Measurements from ENCODE around the gene TNNI2. TPM values are rescaled to one million over a fixed set of nuclear protein-coding genes. Genes with fewer than 3 reads are reported as not detected.
"Not testable (repeated sequence)": the region's sequence is repeated elsewhere in the genome, so short reads cannot be mapped to it uniquely, and the experiment has no call there.

TNNI2 gene
- total RNA-seq, 2 experiments from 2014 or later: 2.5 to 14.3 TPM

- Histone ChIP-seq H3K4me3 (ENCODE audit: low read depth, low read length, poor library complexity, severe bottlenecking) (no peak overlapping the region), H3K27ac (ENCODE audit: low read depth, low read length, poor library complexity, severe bottlenecking) (no peak overlapping the region), H3K9me2 (ENCODE audit: insufficient read depth, low read length) (no peaks in the 10 kb centered on the region), H3K4me1 (ENCODE audit: insufficient read depth, low read length, poor library complexity, severe bottlenecking) (no peaks in the 10 kb centered on the region), H3K79me2 (ENCODE audit: insufficient read depth, low read depth, low read length) (no peaks in the 10 kb centered on the region), H3K9me3 (ENCODE audit: low read length) (no peaks in the 10 kb centered on the region), H4K20me1 (ENCODE audit: insufficient read depth, low read length) (no peaks in the 10 kb centered on the region; the same call in 1 of the 2 replicates), H3K36me3 (ENCODE audit: insufficient read depth, low read length) (no peaks in the 10 kb centered on the region), H2AFZ (ENCODE audit: low read length) (no peak overlapping the region), H3K4me2 (ENCODE audit: low read length) (no peak overlapping the region)
- DNase-seq (ENCODE audit: low spot score): no peak
- intact Hi-C loops (cut with micrococcal nuclease; ENCODE audit: unreplicated experiment): no loop called here
- CTCF ChIA-PET (ENCODE audit: unreplicated experiment): no interaction called here
- BruUV-seq (replicated peaks): no TSS peak
- POLR2A ChIA-PET: interaction anchor here (0.6 kb wide), 1 partner anchor 200 kb away, joined by 3 read pairs; no protein-coding TSS in a partner anchor
- TF ChIP-seq EZH2phosphoT487 (IDR thresholded peaks at IDR 0.05; ENCODE audit: borderline replicate concordance, low read depth, low read length): no peak
- TF ChIP-seq CTCF (conservative IDR thresholded peaks at IDR 0.05; ENCODE audit: low read length): no peak
Observed at GRCh38 chr11:1875093-1875850, 36.5 kb downstream of the TNNI2 start.

GRCh38 chr11:1875851-1876301 is 37.1 kb downstream of the TNNI2 start:
- H3K36me3 ChIP-seq (ENCODE audit: insufficient read depth, low read length); CTCF ChIA-PET (ENCODE audit: unreplicated experiment); DNase-seq (ENCODE audit: low spot score); intact Hi-C loops (cut with micrococcal nuclease; ENCODE audit: unreplicated experiment); H3K27ac ChIP-seq (ENCODE audit: low read depth, low read length, poor library complexity, severe bottlenecking); H3K4me3 ChIP-seq (ENCODE audit: low read depth, low read length, poor library complexity, severe bottlenecking); H3K4me2 ChIP-seq (ENCODE audit: low read length); H3K79me2 ChIP-seq (ENCODE audit: insufficient read depth, low read depth, low read length); H4K20me1 ChIP-seq (ENCODE audit: insufficient read depth, low read length); H2AFZ ChIP-seq (ENCODE audit: low read length); H3K4me1 ChIP-seq (ENCODE audit: insufficient read depth, low read length, poor library complexity, severe bottlenecking); BruUV-seq (replicated peaks); H3K9me2 ChIP-seq (ENCODE audit: insufficient read depth, low read length); H3K9me3 ChIP-seq (ENCODE audit: low read length): not testable (repeated sequence)
- POLR2A ChIA-PET: interaction anchor here (0.6 kb wide), 1 partner anchor 200 kb away, joined by 3 read pairs; no protein-coding TSS in a partner anchor

- POLR2A ChIA-PET: no interaction called here
- Histone ChIP-seq H2AFZ (ENCODE audit: low read length) (no peak overlapping the region), H3K36me3 (ENCODE audit: insufficient read depth, low read length) (no peaks in the 10 kb centered on the region), H3K27ac (ENCODE audit: low read depth, low read length, poor library complexity, severe bottlenecking) (no peak overlapping the region), H4K20me1 (ENCODE audit: insufficient read depth, low read length) (no peaks in the 10 kb centered on the region), H3K4me3 (ENCODE audit: low read depth, low read length, poor library complexity, severe bottlenecking) (no peak overlapping the region), H3K4me1 (ENCODE audit: insufficient read depth, low read length, poor library complexity, severe bottlenecking) (peaks cover 8% of the 10 kb centered on the region), H3K9me3 (ENCODE audit: low read length) (no peaks in the 10 kb centered on the region), H3K9me2 (ENCODE audit: insufficient read depth, low read length) (no peaks in the 10 kb centered on the region), H3K79me2 (ENCODE audit: insufficient read depth, low read depth, low read length) (no peaks in the 10 kb centered on the region), H3K4me2 (ENCODE audit: low read length) (no peak overlapping the region)
- BruUV-seq (replicated peaks): no TSS peak
- intact Hi-C loops (cut with micrococcal nuclease; ENCODE audit: unreplicated experiment): no loop called here
- CTCF ChIA-PET (ENCODE audit: unreplicated experiment): no interaction called here
- DNase-seq (ENCODE audit: low spot score): peak; percentile 18
- peak; percentile 73 for TF ChIP-seq CTCF (conservative IDR thresholded peaks at IDR 0.05; ENCODE audit: low read length)
- no peak for TF ChIP-seq EZH2phosphoT487 (IDR thresholded peaks at IDR 0.05; ENCODE audit: borderline replicate concordance, low read depth, low read length)
Observed at GRCh38 chr11:1876361-1877063, 37.7 kb downstream of the TNNI2 start.

Measured in OCI-LY7 (cell line).